DMS79 (cell line): ENCODE results near the gene ADCY9.
"Not testable (repeated sequence)": the region's sequence is repeated elsewhere in the genome, so short reads cannot be mapped to it uniquely, and the experiment has no call there.

ENCODE experiments used
- DNase-seq: peaks from one replicate; lab custom pipeline; 2025; lab: John Stamatoyannopoulos, UW

The ADCY9 gene

GRCh38 chr16:3974751-3975150 lies 141.5 kb downstream of the ADCY9 start:
- no peak for DNase-seq

- DNase-seq: no peak
These were observed 144.5 kb downstream of the ADCY9 start for GRCh38 chr16:3971706-3972105.

GRCh38 chr16:3971261-3971660 lies 145.0 kb downstream of the ADCY9 start:
- DNase-seq: no peak

DNA sequence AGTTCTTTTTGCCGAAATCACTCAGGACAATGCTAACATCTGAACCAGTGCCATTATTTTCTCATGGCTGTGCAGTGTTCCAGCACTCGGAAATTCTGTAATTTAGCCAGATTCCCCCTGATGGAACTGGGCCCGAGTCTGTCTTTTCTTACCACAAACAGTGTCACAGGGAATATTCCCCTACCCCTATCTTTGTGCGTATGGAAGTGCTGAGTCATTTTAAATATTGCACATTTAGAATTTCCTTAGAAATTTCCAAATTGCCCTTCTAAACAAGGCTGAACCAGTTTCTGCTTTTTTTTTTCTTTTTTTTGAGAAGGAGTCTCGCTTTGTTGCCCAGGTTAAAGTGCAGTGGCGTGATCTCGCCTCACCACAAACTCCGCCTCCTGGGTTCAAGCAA lies 147.7 kb downstream of the ADCY9 start:
- DNase-seq: no peak

- DNase-seq: no peak
These were observed 149.6 kb downstream of the ADCY9 start for GRCh38 chr16:3966681-3967080.

DNA sequence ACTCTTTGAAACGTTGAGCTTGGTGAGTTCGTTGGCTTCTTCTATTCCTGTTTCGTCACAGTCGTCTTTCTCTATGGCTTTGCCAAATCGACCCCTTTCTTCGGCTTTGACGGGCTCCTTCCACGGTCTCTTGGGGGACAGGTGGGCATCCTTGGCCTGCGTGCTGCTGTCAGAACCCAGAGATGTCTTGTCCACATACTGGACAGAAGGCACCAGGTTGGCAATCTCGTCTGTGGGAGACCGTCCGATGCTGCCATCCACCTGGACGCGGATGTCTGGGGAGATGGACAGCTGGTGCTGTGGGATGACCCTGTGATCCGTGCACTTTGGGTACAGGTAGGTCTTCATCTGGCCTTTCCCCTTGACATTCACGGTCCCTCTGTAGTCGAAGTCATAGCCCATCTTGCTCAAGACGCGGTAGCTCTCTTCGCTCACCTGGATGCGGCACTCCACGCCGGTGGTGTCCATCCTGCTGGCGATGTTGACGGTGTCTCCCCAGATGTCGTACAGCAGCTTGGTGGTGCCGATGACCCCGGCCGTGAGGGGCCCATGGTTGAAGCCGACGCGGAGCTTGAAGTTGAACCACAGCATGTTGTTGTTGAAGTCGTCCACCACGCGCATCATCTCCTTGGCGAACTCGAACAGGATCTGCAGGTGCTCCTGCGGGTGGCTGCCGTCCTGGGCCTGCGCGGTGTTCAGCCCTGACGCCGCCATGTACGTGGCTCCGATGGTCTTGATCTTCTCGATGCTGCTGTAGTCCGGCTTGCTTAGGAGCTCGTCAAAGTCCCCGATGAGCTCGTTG lies 150.3 kb downstream of the ADCY9 start:
- no peak for DNase-seq

DNA sequence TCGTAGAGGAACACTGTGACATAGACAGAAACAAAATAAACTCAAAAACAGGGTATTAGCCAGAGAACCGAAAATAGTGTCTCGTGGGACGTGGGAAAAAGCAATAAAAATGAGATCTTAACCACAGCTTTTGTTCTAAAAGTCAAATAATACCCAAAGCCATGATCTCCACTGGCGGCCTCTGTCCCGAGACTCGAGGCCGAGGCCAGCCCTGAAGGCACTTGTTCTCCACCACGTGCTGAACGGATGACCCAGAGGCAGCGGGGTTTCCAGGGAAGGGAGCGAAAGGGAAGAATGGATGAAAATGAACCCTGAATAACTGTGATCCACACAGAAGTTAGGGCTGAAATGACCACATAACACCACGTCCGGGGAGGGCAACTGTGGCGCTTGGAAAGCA lies 150.9 kb downstream of the ADCY9 start:
- DNase-seq: no peak

DNA sequence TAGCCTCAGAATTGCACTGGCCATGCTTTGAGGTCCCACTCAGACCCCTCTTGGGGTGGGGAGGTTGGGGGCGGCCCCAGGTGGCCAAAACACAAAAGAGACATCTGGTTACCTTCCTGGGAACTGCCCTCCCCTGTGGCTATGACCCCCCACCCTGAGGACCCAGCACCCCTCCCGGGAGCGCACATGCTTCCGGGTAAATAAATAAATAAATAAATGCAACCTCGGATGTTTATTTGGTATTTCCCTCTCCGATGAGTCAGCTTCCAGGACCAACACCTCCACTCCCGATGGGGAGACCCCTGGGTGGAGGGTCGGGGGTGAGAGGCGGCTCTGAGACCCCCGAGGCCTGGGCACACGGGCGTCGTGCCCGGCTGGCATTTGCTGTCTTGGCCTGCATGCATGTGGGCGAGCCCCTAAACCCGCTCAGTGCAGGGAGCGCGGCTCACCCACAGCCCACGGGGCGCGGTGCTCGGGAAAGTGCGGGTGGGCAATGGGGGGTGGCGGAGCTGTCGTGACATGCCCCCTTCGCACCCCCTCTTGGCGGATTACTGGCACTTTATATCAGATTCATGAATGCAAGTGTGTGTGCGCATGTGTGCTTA lies 151.5 kb downstream of the ADCY9 start:
- DNase-seq: no peak

DNA sequence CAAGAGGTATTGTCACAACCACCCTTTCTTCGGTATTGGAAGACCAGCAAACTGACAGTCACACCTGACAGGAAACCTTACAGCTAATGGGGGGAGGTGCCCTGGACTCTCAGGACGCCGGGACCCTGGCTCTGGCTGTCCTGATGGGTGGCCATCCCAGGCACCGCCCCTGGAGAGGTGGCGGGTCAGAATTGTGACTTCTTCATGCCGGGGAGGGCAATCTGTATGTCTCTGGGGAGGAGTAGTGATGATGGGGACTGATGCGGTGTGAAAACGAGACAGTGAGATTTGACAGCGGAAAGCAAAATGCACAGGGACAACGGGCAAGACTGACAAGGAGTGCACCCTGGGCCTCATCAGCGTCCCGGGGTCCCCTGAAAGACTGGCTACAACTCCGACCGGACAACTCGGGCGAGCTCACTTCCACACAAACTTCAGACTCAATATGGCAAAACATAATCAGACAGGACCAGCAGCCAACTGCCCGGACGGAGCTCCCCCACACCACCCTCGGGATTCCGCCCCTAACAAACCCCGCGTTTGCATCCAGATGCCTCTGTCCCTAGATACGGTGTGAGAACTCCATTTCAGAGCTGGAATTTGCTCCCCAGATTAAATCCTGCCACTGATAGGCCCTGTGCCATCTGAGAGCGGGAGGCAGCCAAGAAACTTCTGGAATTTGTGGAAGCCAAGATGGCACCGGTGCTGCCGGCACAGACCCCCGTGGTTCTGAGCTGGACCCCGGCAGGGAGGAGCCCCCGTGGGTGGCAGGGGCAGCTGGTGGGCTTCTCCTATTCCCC lies 152.2 kb downstream of the ADCY9 start:
- no peak for DNase-seq

GRCh38 chr16:3963203-3963602 lies 153.0 kb downstream of the ADCY9 start:
- no peak for DNase-seq

DNA sequence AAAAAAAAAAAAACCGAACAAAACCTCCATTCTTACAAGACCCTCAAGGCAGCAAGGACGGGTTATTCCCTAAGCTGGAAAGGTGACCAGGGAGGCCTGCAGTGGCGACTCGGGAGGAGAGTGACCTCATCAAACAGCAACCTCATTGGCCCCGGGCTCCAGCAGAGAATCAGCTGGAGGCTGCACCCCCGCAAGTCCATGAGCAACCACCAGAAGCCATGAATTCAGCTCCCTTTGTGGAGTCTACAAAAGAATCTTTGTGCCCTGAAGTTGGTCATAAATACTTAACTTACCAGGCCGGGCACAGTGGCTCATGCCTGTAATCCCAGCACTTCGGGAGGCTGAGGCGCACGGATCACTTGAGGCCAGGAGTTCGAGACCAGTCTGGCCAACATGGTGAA lies 154.8 kb downstream of the ADCY9 start:
- no peak for DNase-seq

DNA sequence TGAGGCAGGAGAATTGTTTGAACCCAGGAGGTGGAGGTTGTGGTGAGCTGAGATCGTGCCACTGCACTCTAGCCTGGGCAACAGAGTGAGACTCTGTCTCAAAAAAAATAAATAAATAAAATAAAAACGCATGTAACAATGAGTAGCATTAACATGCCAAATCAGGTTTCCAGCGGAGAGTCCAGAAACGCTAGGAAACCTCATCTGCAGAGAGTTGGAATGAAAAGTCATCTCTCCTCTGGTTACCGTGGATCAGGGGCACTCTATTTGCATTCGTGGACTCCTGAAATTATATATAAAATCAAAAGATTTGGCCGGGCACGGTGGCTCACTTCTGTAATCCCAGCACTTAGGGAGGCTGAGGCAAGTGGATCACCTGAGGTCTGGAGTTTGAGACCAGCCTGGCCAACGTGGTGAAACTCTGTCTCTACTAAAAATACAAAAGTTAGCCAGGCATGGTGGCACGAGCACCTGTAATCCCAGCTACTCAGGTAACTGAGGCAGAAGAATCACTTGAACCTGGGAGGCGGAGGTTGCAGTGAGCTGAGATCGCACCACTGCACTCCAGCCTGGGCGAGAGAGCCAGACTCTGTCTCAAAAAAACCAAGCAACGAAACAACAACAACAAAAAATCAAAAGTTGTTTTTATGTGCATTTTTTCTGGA lies 156.2 kb downstream of the ADCY9 start:
- DNase-seq: not testable (repeated sequence)

GRCh38 chr16:3959148-3959547 lies 157.1 kb downstream of the ADCY9 start:
- DNase-seq: peak; percentile 80

- DNase-seq: no peak
These were observed 158.8 kb downstream of the ADCY9 start for GRCh38 chr16:3957344-3957980.

- DNase-seq: no peak
These were observed 161.8 kb downstream of the ADCY9 start for GRCh38 chr16:3954411-3954921.

GRCh38 chr16:3953728-3954410 lies 162.4 kb downstream of the ADCY9 start:
- DNase-seq: no peak

DNA sequence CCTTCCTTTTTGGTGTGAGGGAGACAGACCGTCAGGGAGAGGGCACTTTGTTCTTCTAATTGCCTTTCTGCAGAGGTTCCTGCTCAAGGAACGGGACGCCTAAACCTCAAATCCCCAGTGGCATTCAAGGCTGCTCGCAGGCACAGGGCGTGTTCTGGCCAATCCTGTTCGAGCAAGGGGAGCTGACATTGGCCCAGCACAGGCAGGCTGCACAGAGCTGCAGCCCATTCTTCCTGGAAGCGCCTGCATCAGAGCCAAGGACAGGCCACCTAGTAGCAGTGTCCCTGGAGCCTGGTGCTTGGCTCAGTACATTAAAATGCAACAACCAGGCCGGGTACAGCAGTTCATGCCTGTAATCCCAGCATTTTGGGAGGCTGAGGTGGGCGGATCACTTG lies 163.5 kb downstream of the ADCY9 start:
- no peak for DNase-seq

DNA sequence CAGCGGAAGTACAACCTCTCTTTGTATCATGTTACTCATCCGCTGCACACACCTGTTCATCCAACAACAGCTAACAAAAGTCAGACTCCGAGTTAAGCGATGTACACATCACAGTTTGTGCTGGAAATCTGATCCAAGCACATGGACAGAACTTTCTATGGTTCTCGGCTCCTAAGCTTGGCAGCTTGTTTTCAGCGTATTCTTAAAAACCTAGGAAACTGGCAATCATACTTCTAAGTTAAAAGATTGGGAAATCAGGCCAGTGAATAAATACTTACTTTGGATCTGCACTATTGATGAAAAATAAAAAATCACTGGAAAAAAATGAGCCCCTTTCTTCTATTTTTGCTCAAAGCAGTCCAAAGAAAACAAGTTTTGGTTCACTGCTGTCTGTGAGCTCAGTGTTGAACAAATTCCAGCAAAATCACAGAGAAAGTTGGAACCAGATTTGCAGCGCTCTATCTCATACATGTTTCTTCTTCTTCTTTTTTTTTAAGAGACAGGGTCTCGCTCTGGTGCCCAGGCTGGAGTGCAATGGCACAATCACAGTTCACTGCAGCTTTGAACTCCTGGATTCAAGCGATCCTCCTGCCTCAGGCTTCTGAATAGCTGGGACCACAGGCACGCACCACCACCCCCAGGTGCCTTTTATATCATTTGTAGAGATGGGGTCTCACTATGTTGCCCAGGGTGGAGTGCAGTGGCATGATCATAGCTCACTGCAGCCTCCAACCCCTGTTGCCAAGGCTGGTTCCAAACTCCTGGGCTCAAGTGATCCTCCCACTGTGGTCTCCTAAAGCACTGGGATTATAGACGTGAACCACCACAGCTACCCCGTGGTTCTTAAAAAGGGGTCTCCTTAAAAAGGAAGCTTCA lies 164.1 kb downstream of the ADCY9 start:
- DNase-seq: no peak

GRCh38 chr16:3951380-3951779 lies 164.9 kb downstream of the ADCY9 start:
- DNase-seq: not testable (repeated sequence)
